Measurements from ENCODE around the gene ASF1B.
A peak's percentile ranks its signal among the peaks of the same experiment; 100 is the strongest.

Gene ASF1B

DNA sequence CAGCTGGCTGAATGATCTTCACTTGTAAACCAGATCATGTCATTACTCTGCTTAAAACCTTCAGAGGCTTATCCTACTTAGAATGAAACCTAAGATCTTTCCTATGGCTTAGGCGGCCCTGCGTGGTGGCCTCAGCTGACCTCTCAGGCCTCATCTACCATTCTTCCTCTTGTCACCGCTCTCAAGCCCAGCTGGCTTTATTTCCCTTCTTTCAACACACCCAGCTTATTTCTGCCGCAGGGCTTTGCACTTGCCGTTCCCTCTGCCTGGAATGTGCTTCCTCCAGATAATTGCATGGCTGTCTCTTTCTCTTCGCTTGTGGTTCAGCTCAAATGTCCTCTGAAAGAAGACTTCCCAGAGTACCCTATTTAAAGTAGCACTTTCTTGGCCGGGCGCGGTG is 3.6 kb upstream of the ASF1B start:
- intact Hi-C loops (cut with DNase I): loop anchor here (5.0 kb wide), 1 partner anchor 332 kb away; no protein-coding TSS in a partner anchor
- DNase-seq: no peak

DNA sequence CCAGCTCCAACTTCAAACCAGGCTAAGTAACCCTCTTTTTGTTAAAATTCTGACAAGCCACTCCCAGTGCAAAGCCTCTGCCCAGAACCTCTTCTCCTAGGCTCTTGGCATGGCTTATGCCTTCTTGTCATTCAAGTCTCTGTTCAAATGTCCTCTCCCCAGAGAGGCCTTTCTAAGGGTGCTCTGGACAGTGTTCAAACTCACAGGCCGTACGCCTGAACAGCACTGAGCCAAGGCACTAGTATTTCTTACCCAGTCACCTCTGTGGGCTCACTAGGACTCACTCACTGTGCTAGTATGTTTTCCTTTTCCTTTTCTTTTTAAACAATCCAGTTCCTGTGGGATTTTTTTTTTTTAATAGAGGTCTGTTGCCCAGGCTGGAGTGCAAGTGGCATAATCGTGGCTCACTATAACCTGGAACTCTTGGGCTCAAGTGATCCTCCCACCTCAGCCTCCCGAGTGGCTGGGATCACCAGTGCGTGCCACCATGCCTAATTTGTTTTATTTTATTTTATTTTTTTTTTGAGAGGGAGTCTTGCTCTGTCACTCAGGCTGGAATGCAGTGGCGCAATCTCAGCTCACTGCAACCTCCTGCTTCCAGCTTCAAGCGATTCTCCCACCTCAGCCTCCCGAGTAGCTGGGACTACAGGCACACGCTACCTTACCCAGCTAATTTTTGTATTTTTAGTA is 2.3 kb upstream of the ASF1B start:
- DNase-seq: no peak
- intact Hi-C loops (cut with DNase I): loop anchor here (5.0 kb wide), 1 partner anchor 334 kb away; no protein-coding TSS in a partner anchor

- intact Hi-C loops (cut with DNase I): loop anchor here (1.0 to 5.0 kb wide), 3 partner anchors 18 to 336 kb away; no protein-coding TSS in a partner anchor
- no peak for DNase-seq
Observed at GRCh38 chr19:14135985-14136508, 342 bp downstream of the ASF1B start.

DNA sequence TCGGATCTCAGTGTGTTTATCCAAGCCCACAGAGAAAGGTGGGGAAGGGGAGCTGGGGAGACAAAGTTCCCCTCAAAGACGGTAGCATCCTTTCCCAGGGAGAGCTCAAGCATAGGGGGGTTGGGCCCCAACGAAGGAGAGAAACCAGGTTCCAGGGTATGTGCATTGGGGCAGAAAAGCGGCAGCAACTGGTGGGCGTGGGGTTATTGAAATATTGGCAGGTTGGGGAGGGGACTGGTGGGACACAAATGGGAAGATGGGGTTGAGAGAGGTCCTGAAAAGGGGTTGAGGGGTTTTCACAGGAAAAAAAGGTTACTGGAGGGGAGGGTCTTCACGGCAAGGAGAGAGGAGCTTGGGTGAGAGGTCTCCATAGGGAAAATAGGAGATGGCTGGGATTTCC is 1.0 kb downstream of the ASF1B start:
- no peak for DNase-seq
- intact Hi-C loops (cut with DNase I): loop anchor here (5.0 kb wide), 1 partner anchor 337 kb away; no protein-coding TSS in a partner anchor

GRCh38 chr19:14127929-14128509 is 8.4 kb downstream of the ASF1B start:
- no peak for DNase-seq
- intact Hi-C loops (cut with DNase I): no loop called here

- no peak for DNase-seq
- intact Hi-C loops (cut with DNase I): no loop called here
Observed at GRCh38 chr19:14127176-14127575, 9.2 kb downstream of the ASF1B start.

- intact Hi-C loops (cut with DNase I): no loop called here
- DNase-seq: no peak
Observed at GRCh38 chr19:14122924-14123323, 13.5 kb downstream of the ASF1B start.

GRCh38 chr19:14120497-14120780 is 15.9 kb downstream of the ASF1B start:
- peak in 1 of 10 donors; percentile 76 for DNase-seq
- intact Hi-C loops (cut with DNase I): no loop called here

DNA sequence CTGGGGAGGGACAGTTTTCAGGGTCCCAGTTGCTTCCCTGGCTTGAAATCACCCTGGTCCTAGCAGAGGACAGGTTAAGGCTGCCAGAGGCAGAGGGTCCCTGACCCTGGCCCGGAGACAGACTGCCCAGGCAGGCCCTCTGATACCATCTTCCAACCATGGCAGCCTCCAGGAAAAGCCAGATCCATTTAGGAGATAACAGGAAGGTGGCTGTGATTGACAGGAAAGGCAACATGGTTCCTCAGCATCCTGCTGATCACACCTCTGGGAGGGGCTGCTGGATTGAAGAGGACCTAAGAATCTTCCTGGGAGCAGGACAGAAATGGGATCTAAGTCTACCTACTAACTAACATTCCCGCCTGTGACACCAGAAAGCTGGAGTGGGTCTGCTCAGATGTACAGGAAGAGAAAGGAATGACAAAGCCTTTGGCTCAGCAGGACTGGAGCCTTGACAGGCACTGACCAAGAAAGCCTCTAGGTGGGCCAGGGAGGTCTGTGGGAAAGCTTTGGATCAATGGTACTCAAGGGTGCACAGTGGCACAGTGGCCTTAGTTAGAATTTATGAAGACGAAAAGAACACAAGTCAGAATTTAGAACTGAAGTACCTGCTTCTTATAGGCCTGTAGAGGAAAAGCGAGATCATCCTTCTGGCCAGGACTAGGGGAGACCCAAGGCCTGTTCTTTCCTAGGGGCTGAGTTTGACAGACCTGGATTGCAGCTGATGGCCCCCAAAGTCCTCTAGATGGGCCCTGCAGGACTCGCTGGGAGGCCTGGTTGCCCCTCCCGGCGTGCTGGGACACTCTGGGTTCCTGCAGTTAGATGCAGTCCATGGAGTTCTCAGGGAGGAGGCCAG is 16.5 kb downstream of the ASF1B start:
- intact Hi-C loops (cut with DNase I): loop anchor here (5.0 kb wide), 1 partner anchor 38 kb away; no protein-coding TSS in a partner anchor
- DNase-seq: no peak

- no peak for DNase-seq
- intact Hi-C loops (cut with DNase I): loop anchor here (5.0 kb wide), 1 partner anchor 37 kb away; no protein-coding TSS in a partner anchor
Observed at GRCh38 chr19:14119146-14119545, 17.2 kb downstream of the ASF1B start.

GRCh38 chr19:14118165-14119051 is 18.0 kb downstream of the ASF1B start:
- peak; percentile 50 to 95 (median 67) for DNase-seq
- intact Hi-C loops (cut with DNase I): loop anchor here (1.0 to 5.0 kb wide), 2 partner anchors 18 to 36 kb away; partner anchors contain the start of gene ASF1B

DNA sequence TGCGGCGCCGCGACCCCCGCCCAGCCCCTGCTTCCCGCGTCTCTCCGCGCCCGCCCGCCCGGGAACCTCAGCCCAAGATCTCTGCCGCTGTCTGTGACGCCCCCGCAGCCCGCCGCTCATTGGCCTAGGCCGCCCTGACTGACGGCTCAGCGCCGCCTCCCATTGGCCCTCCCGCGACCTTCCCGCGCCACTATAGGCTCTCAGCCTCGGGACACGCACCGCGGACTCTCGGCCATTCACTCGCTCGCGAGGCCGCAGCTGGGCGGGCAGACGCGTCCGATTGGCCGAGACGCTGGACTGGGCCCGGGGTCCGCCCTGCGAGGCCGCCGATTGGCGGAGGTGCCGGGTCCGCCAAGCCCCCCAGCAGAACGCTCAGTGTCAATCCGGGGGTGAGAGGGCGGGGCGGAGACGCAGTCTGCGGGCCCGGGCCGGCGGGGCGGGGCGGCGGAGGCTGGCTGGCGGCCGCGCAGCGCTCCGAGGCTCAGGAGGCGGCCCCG is 18.7 kb downstream of the ASF1B start, which contains the start of gene PRKACA:
PRKACA (minus strand) TSS at position 95 of the 497 bp plus-strand sequence. CDS start 215 bp downstream, outside the sequence.
- intact Hi-C loops (cut with DNase I): loop anchor here (1.0 to 5.0 kb wide), 3 partner anchors 19 to 35 kb away; partner anchors contain the start of gene ASF1B

GRCh38 chr19:14116918-14117578 is 19.3 kb downstream of the ASF1B start:
- peak in 3 of 10 donors; percentile 47 to 90 (median 78) for DNase-seq

More for the DNA sequence above, 18.7 kb downstream of the ASF1B start, which contains the start of gene PRKACA:
- peak; percentile 98 to 100 (median 99) for DNase-seq

DNA sequence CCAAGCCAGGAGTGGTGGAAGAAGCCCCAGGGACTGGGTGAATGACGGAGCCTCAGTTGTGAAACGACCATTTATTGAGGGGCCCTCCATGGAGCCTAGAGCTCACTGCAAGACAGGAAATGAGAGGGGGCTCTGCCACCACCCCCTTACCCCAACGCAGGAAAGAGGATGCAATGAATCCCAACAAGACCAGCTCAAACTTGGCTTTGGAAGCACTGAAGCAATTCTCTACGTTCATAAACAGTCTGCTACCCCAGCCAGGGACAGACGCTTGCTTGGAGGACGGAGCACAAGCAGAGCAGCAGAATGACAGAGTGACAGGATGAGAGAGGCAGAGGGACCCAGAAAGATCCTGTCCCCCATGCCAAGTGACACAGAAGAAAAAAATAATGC is 19.9 kb downstream of the ASF1B start:
- intact Hi-C loops (cut with DNase I): loop anchor here (2.0 to 5.0 kb wide), 2 partner anchors 24 to 34 kb away; no protein-coding TSS in a partner anchor
- DNase-seq: peak in 1 of 10 donors; percentile 66

More at GRCh38 chr19:14116918-14117578, 19.3 kb downstream of the ASF1B start:
- intact Hi-C loops (cut with DNase I): loop anchor here (2.0 to 5.0 kb wide), 2 partner anchors 24 to 35 kb away; no protein-coding TSS in a partner anchor

- no peak for DNase-seq
- intact Hi-C loops (cut with DNase I): loop anchor here (2.0 to 5.0 kb wide), 2 partner anchors 23 to 33 kb away; no protein-coding TSS in a partner anchor
Observed at GRCh38 chr19:14115756-14116155, 20.6 kb downstream of the ASF1B start.

- peak in 1 of 10 donors; percentile 37 for DNase-seq
Observed at GRCh38 chr19:14114854-14115253, 21.5 kb downstream of the ASF1B start.

GRCh38 chr19:14114439-14114838 is 21.9 kb downstream of the ASF1B start:
- no peak for DNase-seq
- intact Hi-C loops (cut with DNase I): no loop called here

More at GRCh38 chr19:14114854-14115253, 21.5 kb downstream of the ASF1B start:
- intact Hi-C loops (cut with DNase I): loop anchor here (5.0 kb wide), 1 partner anchor 33 kb away; no protein-coding TSS in a partner anchor

DNA sequence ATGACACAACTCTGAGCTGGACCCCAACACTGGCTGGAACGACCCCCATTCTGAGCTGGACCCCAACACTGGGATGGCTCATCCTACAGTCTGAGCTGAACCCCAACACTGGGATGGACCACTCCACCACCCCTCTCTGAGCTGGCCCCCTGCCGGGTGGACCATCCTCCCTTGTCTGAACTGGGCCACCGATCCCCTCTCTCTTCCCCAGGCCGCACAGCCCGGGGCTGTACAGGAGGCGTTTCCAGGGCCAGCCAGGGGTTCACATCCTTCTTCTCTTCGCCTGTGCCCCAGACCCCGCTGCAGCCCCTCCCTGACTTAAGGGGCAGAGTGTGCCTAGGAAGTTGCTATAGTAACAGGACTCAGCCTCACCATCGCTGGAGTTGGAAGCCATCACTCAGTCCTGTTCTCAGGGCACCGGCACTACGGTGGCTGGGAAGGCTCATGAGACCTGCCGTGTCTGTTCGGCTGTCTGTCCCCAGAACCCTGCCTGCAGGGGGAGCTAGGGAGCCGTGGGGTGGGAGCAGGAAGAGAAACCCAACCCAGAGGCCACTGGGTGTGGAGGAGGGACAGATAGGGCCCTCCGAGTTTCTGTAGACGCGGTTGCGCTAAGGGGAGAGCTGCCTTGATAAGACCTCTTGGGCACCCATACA is 22.5 kb downstream of the ASF1B start:
- peak in 1 of 10 donors; percentile 14 for DNase-seq

More for the DNA sequence above, 22.5 kb downstream of the ASF1B start:
- intact Hi-C loops (cut with DNase I): no loop called here
